ENCODE data around the gene CST9L. TPM values are rescaled to one million over a fixed set of nuclear protein-coding genes. Genes with fewer than 3 reads are reported as not detected.

The CST9L gene
- total RNA-seq (2022; extraction: Qiagen RNA extraction; ENCODE audit: low read depth) = not detected in 5 replicates

GRCh38 chr20:23568320-23568970 is at the start of gene CST9L:
Gene CST9L (minus strand): TSS chr20:23568484. CDS start chr20:23568450, 34 bp downstream.

GRCh38 chr20:23605867-23606651 is 37.8 kb upstream of the CST9L start, which contains the start of gene CST9:
Gene CST9 (minus strand): TSS chr20:23605917. CDS start chr20:23605864, 53 bp downstream.

Other genes starting within 250 kb of the CST9L start
- gene NXT1, start 217.7 kb downstream of the CST9L start, total RNA-seq (2022; extraction: Qiagen RNA extraction; ENCODE audit: low read depth) = 48.1 to 72.5 TPM (median 69.6 TPM) in 5 replicates
- 9.3 to 15.1 TPM (median 11.6 TPM) in 5 replicates for gene GZF1, start 206.3 kb downstream of the CST9L start, total RNA-seq (2022; extraction: Qiagen RNA extraction; ENCODE audit: low read depth)
- gene NAPB, start 147.0 kb downstream of the CST9L start, total RNA-seq (2022; extraction: Qiagen RNA extraction; ENCODE audit: low read depth) = 2.3 to 4.1 TPM (median 3.9 TPM) in 5 replicates
- not detected in 5 replicates for gene CSTL1, start 128.8 kb downstream of the CST9L start, total RNA-seq (2022; extraction: Qiagen RNA extraction; ENCODE audit: low read depth)
- not detected in 5 replicates for gene CST11, start 115.6 kb downstream of the CST9L start, total RNA-seq (2022; extraction: Qiagen RNA extraction; ENCODE audit: low read depth)
- not detected in 5 replicates for gene CST8, start 77.4 kb downstream of the CST9L start, total RNA-seq (2022; extraction: Qiagen RNA extraction; ENCODE audit: low read depth)
- gene CST9, start 37.4 kb upstream of the CST9L start, total RNA-seq (2022; extraction: Qiagen RNA extraction; ENCODE audit: low read depth) = not detected in 5 replicates
- gene CST3, start 69.5 kb upstream of the CST9L start, total RNA-seq (2022; extraction: Qiagen RNA extraction; ENCODE audit: low read depth) = 221 to 423 TPM (median 396 TPM) in 5 replicates
- not detected in 5 replicates for gene CST4, start 120.6 kb upstream of the CST9L start, total RNA-seq (2022; extraction: Qiagen RNA extraction; ENCODE audit: low read depth)
- gene CST1, start 182.5 kb upstream of the CST9L start, total RNA-seq (2022; extraction: Qiagen RNA extraction; ENCODE audit: low read depth) = 0.59 to 1.5 TPM (median 0.81 TPM) in 4 of 5 replicates, not detected in the other